HG02642 (cell line): ENCODE data around the gene TBC1D9.

Source experiments
- ATAC-seq: cut with Tn5 transposase; IDR thresholded peaks from one replicate; pipeline ENCODE4 v1.9.1; 2021; ENCODE audit warnings: mild to moderate bottlenecking; ENCODE audit not compliant: unreplicated experiment, poor library complexity

Gene TBC1D9

DNA sequence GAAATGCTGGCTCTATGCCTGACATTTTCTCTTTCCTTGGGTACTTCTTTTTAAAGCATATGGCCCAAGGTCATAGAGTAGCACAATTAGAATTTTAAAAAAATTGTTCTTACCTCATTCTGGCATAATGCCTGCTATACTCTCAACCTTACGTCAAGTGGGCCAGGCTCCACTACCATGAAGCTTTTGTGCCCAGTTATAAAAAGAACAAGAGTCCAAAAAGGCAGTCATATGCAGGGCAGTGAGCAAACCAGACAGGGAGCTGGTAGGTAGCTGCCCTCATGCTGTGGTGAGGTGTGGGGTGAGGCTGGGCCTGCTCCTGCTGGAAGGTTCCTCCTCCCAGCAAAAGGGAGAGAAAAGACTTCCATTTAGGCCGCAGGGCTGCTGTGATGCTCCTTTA is 123.1 kb downstream of the TBC1D9 start:
- no peak for ATAC-seq

- no peak for ATAC-seq
Observed at GRCh38 chr4:140630246-140630645, 125.9 kb downstream of the TBC1D9 start.

DNA sequence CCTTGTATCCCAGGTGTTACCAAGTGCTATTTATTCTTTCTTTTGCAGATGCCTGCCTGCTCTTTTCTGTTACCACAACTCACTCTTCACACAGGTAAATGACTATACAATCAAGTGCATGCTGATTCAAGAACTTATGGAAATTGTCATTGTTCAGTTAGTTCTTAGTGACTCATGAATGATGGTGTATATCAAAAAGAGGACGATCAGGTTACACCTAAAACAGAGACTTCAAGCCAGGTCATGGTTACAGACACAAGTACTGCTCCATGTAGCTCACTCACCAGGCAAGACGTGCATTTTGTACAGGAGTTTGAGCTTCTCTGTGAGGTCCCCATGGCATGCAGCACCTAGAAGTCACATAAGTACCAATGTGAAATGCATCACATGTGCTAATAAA is 128.2 kb downstream of the TBC1D9 start:
- no peak for ATAC-seq

DNA sequence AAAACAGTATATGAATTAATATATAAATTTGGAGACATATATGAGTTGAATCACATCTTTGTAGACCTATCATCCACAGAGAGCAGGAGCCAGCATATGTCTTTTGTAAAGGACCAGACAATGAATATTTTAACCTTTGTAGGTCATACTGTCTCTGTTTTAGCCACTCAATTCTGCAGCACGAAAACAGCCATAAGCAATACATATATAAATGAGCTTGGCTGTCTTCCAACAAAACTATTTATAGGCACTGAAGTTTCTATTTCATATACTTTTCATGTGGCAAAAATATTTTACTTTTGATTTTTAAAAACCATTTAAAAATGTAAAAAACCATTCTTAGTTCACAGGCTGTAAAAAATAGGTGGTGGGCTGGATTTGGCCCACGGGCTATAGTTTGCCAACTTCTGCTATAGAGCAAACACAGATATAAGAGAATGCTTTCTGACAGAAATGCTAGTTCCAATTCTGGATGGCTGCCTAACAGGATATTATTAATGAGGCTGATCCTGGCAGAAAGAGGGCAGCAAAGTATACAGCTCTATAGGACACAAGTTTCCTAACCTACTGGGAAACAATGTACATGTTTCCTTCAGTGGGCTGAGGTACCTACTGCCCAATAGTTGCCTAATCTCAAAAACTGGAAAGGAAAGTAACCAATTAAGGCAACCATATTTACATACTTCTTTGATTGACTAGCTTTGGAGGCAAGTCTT is 129.4 kb downstream of the TBC1D9 start:
- ATAC-seq: no peak

GRCh38 chr4:140622333-140622958 is 133.7 kb downstream of the TBC1D9 start:
- ATAC-seq: no peak

DNA sequence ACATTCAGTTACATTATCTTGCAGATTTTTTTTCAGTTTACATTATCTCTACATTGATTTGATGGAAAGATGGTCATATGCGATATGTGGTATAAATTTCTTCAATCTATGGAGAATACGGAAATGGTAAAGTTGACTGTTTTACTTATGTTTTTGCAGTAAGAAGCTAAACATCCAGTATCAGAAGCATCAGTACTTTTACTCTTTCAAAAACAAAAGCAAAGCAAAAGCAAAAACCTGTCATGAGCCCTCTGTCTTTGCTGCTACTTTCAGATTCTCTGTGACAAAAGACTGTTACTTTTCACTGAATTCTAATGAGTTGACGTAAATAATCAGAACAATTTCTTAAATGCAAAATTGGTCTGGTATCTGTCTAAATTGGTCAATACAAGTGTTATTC is 135.0 kb downstream of the TBC1D9 start:
- no peak for ATAC-seq

GRCh38 chr4:140617499-140618248 is 138.5 kb downstream of the TBC1D9 start:
- ATAC-seq: no peak

- no peak for ATAC-seq
Observed at GRCh38 chr4:140615451-140615850, 140.7 kb downstream of the TBC1D9 start.

- no peak for ATAC-seq
Observed at GRCh38 chr4:140612357-140612756, 143.8 kb downstream of the TBC1D9 start.

- no peak for ATAC-seq
Observed at GRCh38 chr4:140611854-140612253, 144.3 kb downstream of the TBC1D9 start.

DNA sequence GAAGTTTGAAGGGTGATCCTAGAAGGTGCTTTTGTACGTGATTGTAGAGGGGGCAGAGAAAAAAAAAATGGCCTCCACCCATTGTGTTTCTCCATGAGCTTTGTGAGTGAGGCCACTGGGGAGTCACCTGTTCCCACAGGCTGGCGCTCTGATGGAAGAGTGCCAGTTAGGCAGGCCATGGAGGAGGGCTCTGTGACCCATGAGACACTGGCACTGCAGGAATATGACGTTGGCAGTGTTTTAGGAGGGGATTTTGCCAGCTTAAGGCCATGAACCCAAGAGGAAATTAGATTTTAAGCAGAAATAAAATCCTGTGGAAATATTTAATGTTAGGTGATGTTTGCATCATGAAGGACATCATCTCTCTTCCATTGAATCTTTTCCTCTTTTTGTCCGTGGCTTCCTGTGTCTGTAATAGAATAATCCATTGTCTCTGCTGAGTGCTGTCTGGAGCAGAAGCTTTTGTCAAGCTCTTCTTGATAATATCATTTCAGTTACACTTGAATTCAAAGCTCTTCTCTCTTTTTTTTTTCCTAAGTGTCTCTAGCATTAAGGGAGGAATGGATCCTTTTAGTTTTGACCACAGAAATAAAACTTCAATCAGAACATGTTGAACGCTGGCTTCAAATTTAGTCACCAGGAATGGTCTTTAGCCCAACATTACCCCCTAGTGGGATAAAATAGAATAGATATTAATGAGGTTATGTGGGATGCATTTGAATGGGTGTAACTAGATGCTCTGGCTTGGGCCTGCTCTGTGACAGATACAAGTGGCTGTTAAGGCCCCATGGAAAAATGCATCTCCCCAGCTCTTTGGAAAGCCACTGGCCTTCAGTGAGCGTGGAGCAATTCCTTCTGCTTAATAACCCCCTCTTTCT is 146.4 kb downstream of the TBC1D9 start:
- peak; percentile 83 for ATAC-seq

DNA sequence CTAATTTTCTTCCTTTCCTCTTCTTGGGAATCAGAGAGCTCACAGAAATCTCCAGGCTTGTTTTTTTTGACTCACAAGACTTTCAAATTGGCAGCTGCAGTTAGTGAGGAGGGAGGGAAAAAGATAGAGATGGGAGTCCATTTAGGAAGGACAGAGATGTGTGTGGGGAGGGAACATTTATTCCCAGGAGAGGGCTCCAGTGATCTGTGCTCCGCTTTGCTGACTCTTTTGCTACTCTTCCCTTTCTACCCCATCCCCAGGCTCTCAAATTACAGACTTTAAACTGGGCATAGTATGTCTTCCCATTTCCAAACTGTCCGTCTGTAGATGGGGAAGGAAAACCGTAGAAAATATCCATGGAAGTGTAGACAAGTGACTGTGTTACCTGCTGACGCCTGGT is 148.3 kb downstream of the TBC1D9 start:
- ATAC-seq: no peak

DNA sequence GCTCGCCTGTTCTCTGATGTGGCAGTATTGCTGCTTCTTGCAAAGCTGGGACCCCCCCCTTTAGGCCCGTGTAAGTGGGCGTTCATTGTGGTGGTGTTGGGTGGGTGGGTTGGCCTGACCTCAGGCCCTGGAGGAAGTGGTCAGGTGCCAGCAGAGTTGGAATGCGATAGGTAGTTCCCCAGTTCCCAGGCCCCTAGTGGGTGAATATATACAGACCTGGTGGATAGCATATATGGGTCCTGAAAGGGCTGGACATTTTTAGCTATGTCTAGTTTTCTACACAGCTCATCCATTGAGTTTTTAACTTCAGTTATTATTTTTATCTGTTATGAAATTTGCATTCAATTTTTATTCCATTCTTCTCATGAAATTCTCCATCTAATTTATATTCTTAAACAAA is 151.6 kb downstream of the TBC1D9 start:
- ATAC-seq: no peak

DNA sequence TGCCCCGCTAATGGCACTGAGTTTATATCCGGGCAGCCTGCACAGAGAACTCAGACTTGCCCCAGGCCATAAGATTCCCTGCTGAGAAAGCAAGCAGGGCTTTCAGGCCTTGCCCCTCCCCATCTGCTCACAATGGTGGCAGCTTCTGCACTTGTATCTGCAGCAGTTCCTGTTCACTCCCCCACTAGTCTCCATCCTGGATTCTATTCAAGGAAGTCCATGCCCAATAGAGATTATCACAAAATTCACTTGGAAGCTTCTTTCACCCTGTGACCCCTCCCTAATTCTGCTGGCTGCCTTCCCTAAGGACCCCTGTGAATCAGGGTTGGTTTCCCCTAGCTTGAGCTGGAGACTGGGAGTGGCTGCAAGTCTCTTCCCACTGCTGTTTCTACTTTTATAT is 152.9 kb downstream of the TBC1D9 start:
- no peak for ATAC-seq

DNA sequence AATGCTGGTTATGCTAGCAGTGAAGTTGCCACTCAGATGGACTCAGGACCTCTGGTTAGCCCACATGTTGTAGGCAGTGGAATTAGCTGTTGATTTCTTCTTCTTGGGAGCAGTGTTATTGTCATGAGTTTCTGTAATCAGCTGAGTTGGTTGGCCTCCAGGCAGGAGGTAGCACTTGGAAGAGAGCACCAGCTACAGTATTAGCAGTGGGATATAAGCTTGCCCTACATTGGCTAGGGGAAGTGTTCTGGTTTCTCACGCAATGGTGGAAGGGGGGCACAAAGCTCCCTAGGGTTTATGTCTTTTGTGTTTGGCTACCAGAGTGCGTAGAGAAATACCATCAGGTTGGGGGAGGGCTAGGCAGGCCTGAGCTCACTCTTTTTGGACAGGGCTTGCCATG is 153.5 kb downstream of the TBC1D9 start:
- ATAC-seq: no peak

GRCh38 chr4:140600408-140600807 is 155.8 kb downstream of the TBC1D9 start:
- no peak for ATAC-seq

- no peak for ATAC-seq
Observed at GRCh38 chr4:140595065-140595464, 161.1 kb downstream of the TBC1D9 start.

GRCh38 chr4:140584439-140584838 is 171.7 kb downstream of the TBC1D9 start:
- no peak for ATAC-seq

GRCh38 chr4:140581078-140581477 is 175.1 kb downstream of the TBC1D9 start:
- no peak for ATAC-seq

GRCh38 chr4:140579278-140579677 is 176.9 kb downstream of the TBC1D9 start:
- no peak for ATAC-seq

DNA sequence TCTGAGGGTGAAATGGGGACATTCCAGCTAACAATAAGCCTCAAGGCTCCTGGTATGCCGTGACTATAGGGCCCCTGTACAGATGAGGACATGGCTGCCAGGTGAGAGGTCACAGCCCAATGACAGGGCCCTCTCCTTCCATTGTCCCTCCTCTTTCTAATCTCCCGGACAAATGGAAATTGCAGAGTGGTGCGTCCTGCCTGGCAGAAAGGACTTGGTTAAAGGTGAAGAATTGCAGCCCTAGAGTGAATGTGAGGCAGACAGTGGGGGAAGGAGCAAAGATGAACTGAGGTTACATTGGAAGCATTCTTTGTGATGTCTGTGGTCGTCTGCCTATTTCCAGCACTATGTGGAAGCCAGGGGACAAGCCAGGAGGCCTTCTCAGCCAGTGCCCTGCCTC is 180.7 kb downstream of the TBC1D9 start:
- no peak for ATAC-seq
